Epithelial cell of proximal tubule (primary cell): ENCODE data around the gene PODN. TPM values are rescaled to one million over a fixed set of nuclear protein-coding genes. Genes with fewer than 3 reads are reported as not detected.

Experiments used
- DNase-seq: peaks from one replicate; pipeline ENCODE4 v3.0.0-alpha.2; 2011; ENCODE audit warnings: low read depth
- H3K4me3 ChIP-seq: 2 replicates; pipeline ENCODE4 v1.5.1; 2011; ENCODE audit warnings: low read depth, mild to moderate bottlenecking, low read length
- CTCF ChIP-seq: conservative IDR thresholded peaks from 2 replicates; pipeline ENCODE4 v1.5.1; 2012; ENCODE audit warnings: low read depth, mild to moderate bottlenecking, low read length
- total RNA-seq: library from RNA; depleted of rRNA; stranded (reverse); fragments of >200 nt; gene quantifications from 2 replicates; pipeline ENCODE4 v1.2.3, GENCODE V29; 2015

PODN gene
- total RNA-seq, 1 donor from 2014 or later, result 0.06 TPM

- H3K4me3 ChIP-seq, result no peak overlapping the region
- no peak for DNase-seq
- no peak for TF ChIP-seq CTCF
Measured at GRCh38 chr1:53111073-53111556, 49.1 kb downstream of the PODN start.

- no peak for TF ChIP-seq CTCF
- H3K4me3 ChIP-seq, result no peak overlapping the region
- DNase-seq, result no peak
Measured at GRCh38 chr1:53111693-53112092, 49.7 kb downstream of the PODN start.

GRCh38 chr1:53112271-53112774, 50.3 kb downstream of the PODN start:
- no peak overlapping the region for H3K4me3 ChIP-seq
- DNase-seq, result peak; percentile 37
- TF ChIP-seq CTCF, result no peak

- no peak for DNase-seq
- TF ChIP-seq CTCF, result no peak
- H3K4me3 ChIP-seq, result no peak overlapping the region
Measured at GRCh38 chr1:53112861-53113260, 50.8 kb downstream of the PODN start.

GRCh38 chr1:53114090-53114489, 52.1 kb downstream of the PODN start:
- TF ChIP-seq CTCF, result no peak
- no peak for DNase-seq
- no peak overlapping the region for H3K4me3 ChIP-seq

GRCh38 chr1:53114581-53115400, 52.8 kb downstream of the PODN start:
- no peak for TF ChIP-seq CTCF
- H3K4me3 ChIP-seq, result no peak overlapping the region
- DNase-seq, result no peak
